Endodermal cell (in vitro differentiated cells): Measurements from ENCODE around the gene INSC. TPM values are rescaled to one million over a fixed set of nuclear protein-coding genes. Genes with fewer than 3 reads are reported as not detected.

ENCODE experiments used
- DNase-seq: peaks from one replicate; pipeline ENCODE4 v3.0.0-alpha.2; 2017
- H3K27ac ChIP-seq: 2 replicates; pipeline ENCODE4 v1.5.1; 2013; ENCODE audit warnings: mild to moderate bottlenecking, low read depth, low read length, moderate library complexity
- H3K27me3 ChIP-seq: 2 replicates; pipeline ENCODE4 v1.6.1; 2013; ENCODE audit warnings: mild to moderate bottlenecking, low read length, moderate library complexity; ENCODE audit not compliant: insufficient read depth, control insufficient read depth, poor library complexity, severe bottlenecking
- H3K36me3 ChIP-seq: 2 replicates; pipeline ENCODE4 v1.7.0; 2013; ENCODE audit warnings: mild to moderate bottlenecking, low read length, moderate library complexity; ENCODE audit not compliant: control insufficient read depth, insufficient read depth
- H3K4me1 ChIP-seq: one replicate; pipeline ENCODE4 v1.7.0; 2013; ENCODE audit warnings: low read length; ENCODE audit not compliant: control insufficient read depth, insufficient read depth
- H3K4me3 ChIP-seq: 2 replicates; pipeline ENCODE4 v1.5.1; 2013; ENCODE audit warnings: mild to moderate bottlenecking, low read length, moderate library complexity
- H3K9ac ChIP-seq: 2 replicates; pipeline ENCODE4 v1.6.1; 2013; ENCODE audit warnings: mild to moderate bottlenecking, low read length, moderate library complexity; ENCODE audit not compliant: poor library complexity, severe bottlenecking; ENCODE audit errors: extremely low read depth
- H3K9me3 ChIP-seq: 2 replicates; pipeline ENCODE4 v1.6.1; 2013; ENCODE audit warnings: mild to moderate bottlenecking, low read length, moderate library complexity; ENCODE audit not compliant: control insufficient read depth
- H3K27ac Mint-ChIP-seq: 2 replicates; pipeline ENCODE4 v1.8.0; 2020; ENCODE audit warnings: mixed read lengths
- H3K27me3 Mint-ChIP-seq: 2 replicates; pipeline ENCODE4 v1.8.0; 2021; ENCODE audit warnings: mild to moderate bottlenecking, mixed read lengths; ENCODE audit not compliant: insufficient read depth
- H3K36me3 Mint-ChIP-seq: 2 replicates; pipeline ENCODE4 v1.8.0; 2020; ENCODE audit warnings: low read depth, mixed read lengths
- H3K4me1 Mint-ChIP-seq: 2 replicates; pipeline ENCODE4 v1.8.0; 2020; ENCODE audit warnings: mixed read lengths
- H3K4me3 Mint-ChIP-seq: 2 replicates; pipeline ENCODE4 v1.8.0; 2020; ENCODE audit warnings: mild to moderate bottlenecking, moderate library complexity, mixed read lengths
- H3K9me3 Mint-ChIP-seq: 2 replicates; pipeline ENCODE4 v1.8.0; 2020; ENCODE audit warnings: mild to moderate bottlenecking, mixed read lengths
- WGBS, 2 experiments: methylation state at CpG; one replicate each; pipeline versions ENCODE4 v1.1.5 to v1.1.7; 2013; ENCODE audit warnings: missing lambda C conversion rate in 2 of 2, mixed read lengths in 1 of 2; ENCODE audit not compliant: insufficient coverage in 1 of 2, insufficient read length in 1 of 2; 5-methylcytosine and 5-hydroxymethylcytosine counted together
- total RNA-seq, 2 donors: library from RNA; stranded (reverse); fragmentation: NEBNext Ultra II Directional in 1 of 2; extraction: Animal tissue kit (Norgen Biotek cat#: 25700) in 1 of 2; gene quantifications; 2 replicates in 1 of 2; 3 replicates in 1 of 2; pipeline ENCODE4 v1.2.1, GENCODE V29; 2021
- TF ChIP-seq, protein P1 (sequence below): fragments of 200-600 bp; sonication (generic); conservative IDR thresholded peaks from 2 replicates; pipeline ENCODE4 v1.5.0; 2021; ENCODE audit warnings: antibody characterized with exemption, mild to moderate bottlenecking

Gene INSC
- total RNA-seq, 2 donors from 2014 or later, result not detected

DNA sequence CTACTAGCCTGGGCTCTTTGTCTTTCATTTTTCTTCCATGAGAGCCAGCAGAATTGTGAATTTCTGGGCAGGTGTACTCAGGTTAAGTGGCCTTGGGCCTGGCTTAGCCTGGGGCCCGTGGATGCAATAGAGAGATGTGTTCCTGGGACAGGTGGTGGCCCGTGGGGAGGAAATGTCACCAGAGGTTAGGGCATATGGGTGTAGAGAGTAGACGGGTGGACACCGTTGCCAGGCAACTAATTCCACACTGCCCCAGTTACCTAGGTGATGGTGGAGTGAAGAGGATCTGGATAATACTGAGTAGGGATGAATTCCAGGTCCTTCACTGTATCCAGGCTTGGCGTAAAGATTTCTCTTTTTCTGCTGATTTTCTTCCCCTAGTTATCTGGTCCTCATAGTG lies 175.0 kb downstream of the INSC start:
- H3K27me3 ChIP-seq, result no peaks in the 10 kb centered on the region
- H3K4me3 ChIP-seq, result no peak overlapping the region
- Mint-ChIP-seq H3K4me3 (no peak overlapping the region), H3K27me3 (peaks cover 4% of the 10 kb centered on the region), H3K36me3 (no peaks in the 10 kb centered on the region), H3K27ac (no peak overlapping the region), H3K4me1 (no peaks in the 10 kb centered on the region), H3K9me3 (no peaks in the 10 kb centered on the region)
- no peak overlapping the region for H3K27ac ChIP-seq
- no peak overlapping the region for H3K9ac ChIP-seq
- H3K4me1 ChIP-seq, result no peaks in the 10 kb centered on the region
- no peak for DNase-seq
- TF ChIP-seq, protein P1, sequence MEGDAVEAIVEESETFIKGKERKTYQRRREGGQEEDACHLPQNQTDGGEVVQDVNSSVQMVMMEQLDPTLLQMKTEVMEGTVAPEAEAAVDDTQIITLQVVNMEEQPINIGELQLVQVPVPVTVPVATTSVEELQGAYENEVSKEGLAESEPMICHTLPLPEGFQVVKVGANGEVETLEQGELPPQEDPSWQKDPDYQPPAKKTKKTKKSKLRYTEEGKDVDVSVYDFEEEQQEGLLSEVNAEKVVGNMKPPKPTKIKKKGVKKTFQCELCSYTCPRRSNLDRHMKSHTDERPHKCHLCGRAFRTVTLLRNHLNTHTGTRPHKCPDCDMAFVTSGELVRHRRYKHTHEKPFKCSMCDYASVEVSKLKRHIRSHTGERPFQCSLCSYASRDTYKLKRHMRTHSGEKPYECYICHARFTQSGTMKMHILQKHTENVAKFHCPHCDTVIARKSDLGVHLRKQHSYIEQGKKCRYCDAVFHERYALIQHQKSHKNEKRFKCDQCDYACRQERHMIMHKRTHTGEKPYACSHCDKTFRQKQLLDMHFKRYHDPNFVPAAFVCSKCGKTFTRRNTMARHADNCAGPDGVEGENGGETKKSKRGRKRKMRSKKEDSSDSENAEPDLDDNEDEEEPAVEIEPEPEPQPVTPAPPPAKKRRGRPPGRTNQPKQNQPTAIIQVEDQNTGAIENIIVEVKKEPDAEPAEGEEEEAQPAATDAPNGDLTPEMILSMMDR, result no peak
- no peaks in the 10 kb centered on the region for H3K9me3 ChIP-seq
- H3K36me3 ChIP-seq, result no peaks in the 10 kb centered on the region
- 98 to 100% methylated on average over 1 to 5 of the region's 5 CpGs for whole genome bisulfite sequencing, 2 experiments

DNA sequence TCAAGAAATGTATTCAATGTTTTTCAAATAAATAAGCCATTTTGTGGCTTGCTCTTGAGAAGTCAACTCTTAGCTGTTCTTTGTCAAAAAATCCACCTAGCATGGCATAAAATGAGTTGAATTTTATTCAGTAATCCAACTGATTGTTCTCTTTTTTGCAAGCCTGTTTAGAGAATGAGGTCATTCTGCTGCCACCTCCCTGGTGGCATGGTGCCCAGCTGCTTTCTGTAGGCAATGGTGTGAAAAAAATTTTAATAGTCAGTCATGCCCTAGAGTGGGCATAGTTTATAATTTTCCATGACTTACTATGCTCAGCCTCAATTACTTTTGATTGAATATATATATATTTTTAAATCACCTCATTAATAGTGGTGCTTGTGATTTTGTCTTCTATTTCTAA lies 177.2 kb downstream of the INSC start:
- Mint-ChIP-seq H3K27me3 (peaks cover 4% of the 10 kb centered on the region), H3K27ac (no peak overlapping the region), H3K4me3 (no peak overlapping the region), H3K4me1 (no peaks in the 10 kb centered on the region), H3K9me3 (no peaks in the 10 kb centered on the region), H3K36me3 (no peaks in the 10 kb centered on the region)
- no peak overlapping the region for H3K27ac ChIP-seq
- no peaks in the 10 kb centered on the region for H3K36me3 ChIP-seq
- no peaks in the 10 kb centered on the region for H3K4me1 ChIP-seq
- no peaks in the 10 kb centered on the region for H3K27me3 ChIP-seq
- TF ChIP-seq, protein P1, result no peak
- no peaks in the 10 kb centered on the region for H3K9me3 ChIP-seq
- H3K9ac ChIP-seq, result no peak overlapping the region
- H3K4me3 ChIP-seq, result no peak overlapping the region
- DNase-seq, result no peak

DNA sequence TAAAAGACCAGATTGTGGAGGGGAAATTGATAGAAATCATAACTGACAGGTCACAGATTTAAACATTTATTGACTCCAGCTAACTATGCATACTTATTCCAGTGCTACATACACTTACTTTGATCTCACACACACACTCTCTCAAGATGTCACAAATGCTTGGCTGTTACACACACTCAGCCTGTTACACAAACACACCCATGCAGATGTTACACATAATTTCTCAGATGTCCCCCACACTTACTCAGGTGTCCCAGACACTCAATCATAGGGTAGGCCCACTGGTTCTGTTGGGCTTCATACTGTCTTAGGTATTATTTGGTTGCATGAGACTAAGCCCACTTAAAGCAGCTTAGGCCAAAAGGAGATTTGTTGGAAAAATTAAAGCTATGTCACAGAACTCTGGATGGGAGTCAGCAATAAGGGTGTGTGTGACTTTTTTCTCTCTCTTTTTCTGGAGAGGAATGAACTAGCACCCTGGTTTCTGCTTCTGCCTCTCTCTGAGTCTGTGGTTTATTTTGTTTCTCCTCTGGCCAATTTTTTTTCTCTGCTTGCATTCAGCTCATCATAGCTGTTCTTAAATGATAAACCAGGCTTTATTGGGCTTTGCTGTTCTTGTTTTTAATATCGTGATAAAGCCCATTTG lies 179.4 kb downstream of the INSC start:
- TF ChIP-seq, protein P1, result no peak
- Histone ChIP-seq H3K9me3 (no peaks in the 10 kb centered on the region), H3K4me3 (no peak overlapping the region), H3K9ac (no peak overlapping the region), H3K36me3 (no peaks in the 10 kb centered on the region), H3K4me1 (no peaks in the 10 kb centered on the region), H3K27me3 (no peaks in the 10 kb centered on the region), H3K27ac (no peak overlapping the region)
- H3K9me3 Mint-ChIP-seq, result no peaks in the 10 kb centered on the region
- H3K27me3 Mint-ChIP-seq, result peaks cover 4% of the 10 kb centered on the region
- no peak overlapping the region for H3K27ac Mint-ChIP-seq
- no peak overlapping the region for H3K4me3 Mint-ChIP-seq
- 100% methylated on average over 1 of the region's 1 CpG; no CpG with 5 or more reads in 1 of the 2 experiments for WGBS, 2 experiments
- H3K36me3 Mint-ChIP-seq, result no peaks in the 10 kb centered on the region
- no peaks in the 10 kb centered on the region for H3K4me1 Mint-ChIP-seq
- no peak for DNase-seq
